A673 (cell line): ENCODE results near the gene SDK1. TPM values are rescaled to one million over a fixed set of nuclear protein-coding genes. Genes with fewer than 3 reads are reported as not detected.

ENCODE experiments used
- BruUV-seq: library from RNA; stranded (reverse); fragments of 400-500 nt; replicated peaks from 2 replicates; lab custom pipeline; 2021; lab: Mats Ljungman, UMichigan
- CTCF ChIA-PET: fragments of 300-600 bp; sonication (Branson Sonifier 250); formaldehyde crosslinking; loops from one replicate; lab custom pipeline; 2022; ENCODE audit warnings: antibody characterized with exemption; lab: Charles Lee
- POLR2A ChIA-PET: fragments of 300-600 bp; sonication (Branson Sonifier 250); formaldehyde crosslinking; loops from one replicate; lab custom pipeline; 2022; ENCODE audit warnings: antibody characterized with exemption; ENCODE audit not compliant: low non-redundant PET; lab: Charles Lee
- DNase-seq: peaks from one replicate; pipeline ENCODE4 v3.0.0-alpha.2; 2015; ENCODE audit warnings: low spot score
- H3K27ac ChIP-seq: fragments of 200-600 bp; sonication (generic); 2 replicates; pipeline ENCODE4 v1.5.1; 2016; ENCODE audit warnings: mixed run types, low read depth, mild to moderate bottlenecking, mixed read lengths, antibody characterized with exemption, low read length; ENCODE audit not compliant: poor library complexity, severe bottlenecking
- H3K27me3 ChIP-seq: fragments of 200-600 bp; sonication (generic); replicated peaks from 2 replicates; pipeline ENCODE4 v1.6.1; 2017; ENCODE audit warnings: mixed run types, low read depth, mild to moderate bottlenecking, mixed read lengths, antibody characterized with exemption, low read length; ENCODE audit not compliant: insufficient read depth, poor library complexity
- H3K36me3 ChIP-seq: fragments of 200-600 bp; sonication (generic); 2 replicates; pipeline ENCODE4 v1.6.1; 2016; ENCODE audit warnings: mixed run types, mild to moderate bottlenecking, mixed read lengths, antibody characterized with exemption, low read length; ENCODE audit not compliant: insufficient read depth, poor library complexity, severe bottlenecking
- H3K4me1 ChIP-seq: fragments of 200-600 bp; sonication (generic); 2 replicates; pipeline ENCODE4 v1.6.1; 2017; ENCODE audit warnings: mixed run types, mild to moderate bottlenecking, mixed read lengths, antibody characterized with exemption, low read length; ENCODE audit not compliant: insufficient read depth, poor library complexity, severe bottlenecking
- H3K4me3 ChIP-seq: fragments of 200-600 bp; sonication (generic); 2 replicates; pipeline ENCODE4 v1.5.1; 2016; ENCODE audit warnings: low read depth, mixed run types, mild to moderate bottlenecking, mixed read lengths, low read length; ENCODE audit not compliant: poor library complexity, severe bottlenecking
- H3K9me3 ChIP-seq: fragments of 200-600 bp; sonication (generic); 2 replicates; pipeline ENCODE4 v1.6.1; 2016; ENCODE audit warnings: mixed run types, low read depth, mild to moderate bottlenecking, mixed read lengths, antibody characterized with exemption, low read length; ENCODE audit not compliant: poor library complexity, severe bottlenecking
- EZH2 ChIP-seq: fragments of 200-600 bp; sonication (generic); IDR thresholded peaks from 2 replicates; pipeline ENCODE4 v1.6.1; 2017; ENCODE audit warnings: borderline replicate concordance, low read depth, mild to moderate bottlenecking, mixed read lengths, antibody characterized with exemption, low read length; ENCODE audit not compliant: poor library complexity, severe bottlenecking
- intact Hi-C: fragments of 100-400 bp; cut with micrococcal nuclease; formaldehyde crosslinking; loops from one replicate; pipeline ENCODE4 v1.10.0; 2022; ENCODE audit not compliant: unreplicated experiment
- total RNA-seq: library from RNA; stranded (reverse); gene quantifications from 2 replicates; pipeline ENCODE4 v1.2.3, GENCODE V29; 2021
- TF ChIP-seq, protein P1 (sequence below): fragments of 300-800, 200-600 bp; sonication (generic); conservative IDR thresholded peaks from 2 replicates; pipeline ENCODE4 v1.5.1; 2017; ENCODE audit warnings: low read depth, mild to moderate bottlenecking, antibody characterized with exemption, low read length, moderate library complexity, mixed read lengths

SDK1 gene
- total RNA-seq, 1 experiment from 2014 or later, result 14.7 TPM

- intact Hi-C loops, result no loop called here
- TF ChIP-seq, protein P1, sequence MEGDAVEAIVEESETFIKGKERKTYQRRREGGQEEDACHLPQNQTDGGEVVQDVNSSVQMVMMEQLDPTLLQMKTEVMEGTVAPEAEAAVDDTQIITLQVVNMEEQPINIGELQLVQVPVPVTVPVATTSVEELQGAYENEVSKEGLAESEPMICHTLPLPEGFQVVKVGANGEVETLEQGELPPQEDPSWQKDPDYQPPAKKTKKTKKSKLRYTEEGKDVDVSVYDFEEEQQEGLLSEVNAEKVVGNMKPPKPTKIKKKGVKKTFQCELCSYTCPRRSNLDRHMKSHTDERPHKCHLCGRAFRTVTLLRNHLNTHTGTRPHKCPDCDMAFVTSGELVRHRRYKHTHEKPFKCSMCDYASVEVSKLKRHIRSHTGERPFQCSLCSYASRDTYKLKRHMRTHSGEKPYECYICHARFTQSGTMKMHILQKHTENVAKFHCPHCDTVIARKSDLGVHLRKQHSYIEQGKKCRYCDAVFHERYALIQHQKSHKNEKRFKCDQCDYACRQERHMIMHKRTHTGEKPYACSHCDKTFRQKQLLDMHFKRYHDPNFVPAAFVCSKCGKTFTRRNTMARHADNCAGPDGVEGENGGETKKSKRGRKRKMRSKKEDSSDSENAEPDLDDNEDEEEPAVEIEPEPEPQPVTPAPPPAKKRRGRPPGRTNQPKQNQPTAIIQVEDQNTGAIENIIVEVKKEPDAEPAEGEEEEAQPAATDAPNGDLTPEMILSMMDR, result no peak
- no peak for TF ChIP-seq EZH2
- no peaks in the 10 kb centered on the region for H3K27me3 ChIP-seq
- no peaks in the 10 kb centered on the region for H3K36me3 ChIP-seq
- no peaks in the 10 kb centered on the region for H3K9me3 ChIP-seq
- ChIA-PET POLR2A (no interaction called here), CTCF (no interaction called here)
- no peak overlapping the region for H3K4me3 ChIP-seq
- DNase-seq, result no peak
- no peaks in the 10 kb centered on the region for H3K4me1 ChIP-seq
- no peak overlapping the region for H3K27ac ChIP-seq
- BruUV-seq, result no TSS peak
These were observed 765.2 kb downstream of the SDK1 start for GRCh38 chr7:4066206-4066605.

DNA sequence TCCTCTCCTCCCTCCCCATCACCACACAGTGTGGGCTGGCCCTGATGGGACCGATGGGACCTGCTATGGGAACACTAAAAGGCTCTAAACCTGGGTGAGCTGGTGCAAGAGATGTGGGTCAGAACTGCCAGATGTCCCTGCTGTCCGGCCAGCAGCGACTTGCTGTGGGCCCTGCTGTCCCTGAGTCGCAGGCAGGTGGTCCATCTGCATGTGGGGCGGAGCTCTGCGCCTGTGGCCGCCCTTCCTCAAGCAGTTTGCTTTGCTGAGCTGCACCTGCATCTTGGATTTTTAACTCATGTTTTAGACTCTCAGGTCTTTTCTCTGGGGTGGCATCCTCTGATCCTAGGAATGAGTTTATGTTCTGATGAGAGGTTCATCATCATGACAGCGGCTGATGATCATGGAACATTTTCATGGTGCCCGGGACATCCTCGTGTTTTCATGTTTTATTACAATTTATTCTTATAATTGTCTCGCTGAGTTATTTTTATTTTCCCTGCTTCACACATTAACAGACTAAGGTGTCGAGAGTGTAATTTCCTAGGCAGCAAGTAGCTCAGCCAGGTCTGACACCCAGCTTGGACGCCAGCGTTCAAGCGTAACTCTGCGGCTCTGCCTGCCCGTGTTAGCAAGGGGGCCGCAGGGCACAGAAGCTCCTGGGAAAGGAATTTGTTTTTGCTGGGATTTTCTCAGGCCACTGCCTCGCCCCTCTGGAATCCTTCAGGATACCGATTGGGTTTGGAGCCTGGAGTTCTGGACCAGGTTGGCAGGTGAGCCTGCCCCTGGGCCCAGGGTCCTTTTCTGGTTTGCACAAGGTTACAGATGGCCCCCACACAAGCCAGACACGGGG, 765.8 kb downstream of the SDK1 start:
- BruUV-seq, result no TSS peak
- TF ChIP-seq EZH2, result no peak
- H3K9me3 ChIP-seq, result no peaks in the 10 kb centered on the region
- H3K36me3 ChIP-seq, result no peaks in the 10 kb centered on the region
- CTCF ChIA-PET, result no interaction called here
- no peak overlapping the region for H3K4me3 ChIP-seq
- DNase-seq, result no peak
- POLR2A ChIA-PET, result no interaction called here
- intact Hi-C loops, result no loop called here
- no peaks in the 10 kb centered on the region for H3K27me3 ChIP-seq
- no peak overlapping the region for H3K27ac ChIP-seq
- no peaks in the 10 kb centered on the region for H3K4me1 ChIP-seq

DNA sequence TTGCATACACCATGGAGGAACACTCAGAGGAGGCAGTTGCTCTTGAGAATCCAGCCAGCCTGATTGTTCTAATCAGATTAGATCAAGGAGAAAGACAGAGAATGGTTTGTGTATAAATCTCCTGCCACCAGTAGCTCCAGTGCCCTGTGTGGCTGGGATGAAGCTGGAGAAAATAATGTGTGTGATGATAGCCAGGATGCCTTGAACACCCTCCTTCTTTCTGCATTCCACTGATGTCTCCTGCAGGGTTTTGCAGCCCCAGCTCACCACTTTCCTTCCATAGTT, 766.4 kb downstream of the SDK1 start:
- BruUV-seq, result no TSS peak
- no peaks in the 10 kb centered on the region for H3K36me3 ChIP-seq
- no peaks in the 10 kb centered on the region for H3K27me3 ChIP-seq
- intact Hi-C loops, result no loop called here
- DNase-seq, result no peak
- ChIA-PET CTCF (no interaction called here), POLR2A (no interaction called here)
- no peaks in the 10 kb centered on the region for H3K4me1 ChIP-seq
- no peak overlapping the region for H3K4me3 ChIP-seq
- no peak overlapping the region for H3K27ac ChIP-seq
- H3K9me3 ChIP-seq, result no peaks in the 10 kb centered on the region
- TF ChIP-seq, protein P1, result no peak
- no peak for TF ChIP-seq EZH2

DNA sequence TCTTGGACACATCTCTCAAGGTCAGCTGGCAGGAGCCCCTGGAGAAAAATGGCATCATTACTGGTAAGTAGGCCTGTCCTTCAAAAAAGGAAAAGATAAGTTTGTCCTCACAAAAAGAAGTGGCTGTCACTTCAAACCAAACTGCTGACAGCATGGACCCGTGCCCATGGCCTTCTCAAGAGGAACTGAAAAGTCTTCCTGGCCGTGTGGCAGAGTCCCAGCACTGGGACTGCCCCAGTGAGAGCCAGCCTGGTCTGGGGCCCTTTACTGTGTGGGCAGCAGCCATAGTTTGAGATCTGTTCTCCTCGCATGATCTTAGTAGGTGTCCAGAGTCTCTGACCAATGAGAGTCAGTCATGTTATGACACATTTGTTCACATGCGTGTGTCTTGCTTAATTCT, 766.8 kb downstream of the SDK1 start:
- DNase-seq, result no peak
- intact Hi-C loops, result no loop called here
- no peak overlapping the region for H3K27ac ChIP-seq
- TF ChIP-seq, protein P1, result no peak
- no peak for TF ChIP-seq EZH2
- no peaks in the 10 kb centered on the region for H3K4me1 ChIP-seq
- H3K36me3 ChIP-seq, result no peaks in the 10 kb centered on the region
- no peaks in the 10 kb centered on the region for H3K27me3 ChIP-seq
- no peaks in the 10 kb centered on the region for H3K9me3 ChIP-seq
- H3K4me3 ChIP-seq, result no peak overlapping the region
- BruUV-seq, result no TSS peak
- POLR2A ChIA-PET, result no interaction called here
- CTCF ChIA-PET, result no interaction called here
